Stimulated activated CD8-positive, alpha-beta memory T cell treated with anti-CD3 and anti-CD28 coated beads, Interleukin-15, amount 100 ng/mL, for 48 hours (primary cell): ENCODE measurements around the gene CLCF1.

Experiments
- DNase-seq, 2 donors: peaks; one replicate each; pipeline ENCODE4 v3.0.0-alpha.2; 2020; ENCODE audit warnings: low read depth in 2 of 2

CLCF1 gene

GRCh38 chr11:67372993-67373647, at the start of gene CLCF1:
Gene CLCF1 (minus strand): TSS chr11:67373598. CDS start chr11:67373539, 59 bp downstream.
- DNase-seq, result no peak

- DNase-seq, result no peak
Measured at GRCh38 chr11:67422891-67423290, 49.5 kb upstream of the CLCF1 start.

- DNase-seq, result no peak
Measured at GRCh38 chr11:67421430-67422031, 48.1 kb upstream of the CLCF1 start.

- DNase-seq, result peak; percentile 97 to 99
Measured at GRCh38 chr11:67420646-67421429, 47.4 kb upstream of the CLCF1 start.

- DNase-seq, result no peak
Measured at GRCh38 chr11:67420147-67420645, 46.8 kb upstream of the CLCF1 start.

- no peak for DNase-seq
Measured at GRCh38 chr11:67419325-67420049, 46.1 kb upstream of the CLCF1 start.

GRCh38 chr11:67418476-67419281, 45.3 kb upstream of the CLCF1 start:
- no peak for DNase-seq

GRCh38 chr11:67417425-67417824, 44.0 kb upstream of the CLCF1 start:
- no peak for DNase-seq

GRCh38 chr11:67416416-67417335, 43.3 kb upstream of the CLCF1 start:
- no peak for DNase-seq

- no peak for DNase-seq
Measured at GRCh38 chr11:67415501-67416304, 42.3 kb upstream of the CLCF1 start, which contains the start of gene CARNS1. Gene CARNS1 (plus strand): TSS chr11:67415678. CDS start chr11:67416200, 522 bp downstream.

- no peak for DNase-seq
Measured at GRCh38 chr11:67413266-67413849, 40.0 kb upstream of the CLCF1 start.

- no peak for DNase-seq
Measured at GRCh38 chr11:67412495-67413179, 39.2 kb upstream of the CLCF1 start.

- DNase-seq, result no peak
Measured at GRCh38 chr11:67411785-67412152, 38.4 kb upstream of the CLCF1 start.

- DNase-seq, result no peak
Measured at GRCh38 chr11:67410984-67411784, 37.8 kb upstream of the CLCF1 start.

GRCh38 chr11:67410369-67410831, 37.0 kb upstream of the CLCF1 start:
- DNase-seq, result no peak

GRCh38 chr11:67409781-67410368, 36.5 kb upstream of the CLCF1 start:
- no peak for DNase-seq

GRCh38 chr11:67409261-67409666, 35.9 kb upstream of the CLCF1 start:
- DNase-seq, result peak; percentile 65 to 74
